Raji (cell line): ENCODE data around the gene GABRG3.

ENCODE experiments used
- POLR2A ChIP-seq: IDR thresholded peaks from 2 replicates; pipeline ENCODE4 v1.6.1; 2011; ENCODE audit warnings: low read depth, low read length, control low read depth; ENCODE audit not compliant: insufficient read depth

Gene GABRG3

GRCh38 chr15:27220199-27220598 is 249.2 kb downstream of the GABRG3 start:
- TF ChIP-seq POLR2A: no peak

DNA sequence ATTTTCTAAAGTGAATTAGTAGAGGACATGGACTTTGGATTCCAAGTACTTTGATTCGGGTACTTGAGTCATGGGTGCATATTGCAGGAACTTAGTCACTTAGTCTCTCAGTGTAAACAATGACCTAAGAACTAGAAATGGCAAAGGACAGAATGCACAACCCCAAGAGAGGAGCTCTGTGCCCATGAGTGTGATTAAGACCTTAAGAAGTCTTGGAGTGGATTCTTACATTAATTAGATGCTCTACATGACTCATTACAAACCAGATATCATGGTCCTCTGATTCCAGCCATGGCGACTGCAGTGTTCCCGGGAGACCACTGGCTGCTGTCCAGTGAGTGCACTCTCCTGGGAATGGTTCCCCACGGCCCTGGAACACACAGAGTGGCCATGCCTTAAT is 251.5 kb downstream of the GABRG3 start:
- no peak for TF ChIP-seq POLR2A

- TF ChIP-seq POLR2A: no peak
These were observed 252.2 kb downstream of the GABRG3 start for GRCh38 chr15:27223179-27223578.

DNA sequence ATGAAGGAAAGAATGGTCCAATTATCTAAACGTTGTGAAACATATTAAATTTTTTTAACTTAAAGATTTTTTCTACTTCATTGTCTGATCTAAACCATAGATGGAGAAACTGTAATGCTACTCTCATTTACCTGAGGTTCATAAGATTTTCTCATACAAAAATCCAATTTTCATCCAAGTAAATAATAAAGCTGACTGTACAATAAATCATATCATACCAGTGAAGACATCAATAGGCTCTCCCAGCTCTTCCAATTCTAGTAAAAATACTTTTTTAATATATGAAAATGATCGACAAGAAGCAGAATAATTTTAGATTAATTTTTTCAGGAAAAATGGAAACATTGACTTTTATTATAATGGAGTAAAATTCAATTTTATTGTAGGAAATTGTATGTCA is 260.8 kb downstream of the GABRG3 start:
- TF ChIP-seq POLR2A: no peak

- no peak for TF ChIP-seq POLR2A
These were observed 261.9 kb downstream of the GABRG3 start for GRCh38 chr15:27232876-27233275.

- no peak for TF ChIP-seq POLR2A
These were observed 263.6 kb downstream of the GABRG3 start for GRCh38 chr15:27234593-27234992.

DNA sequence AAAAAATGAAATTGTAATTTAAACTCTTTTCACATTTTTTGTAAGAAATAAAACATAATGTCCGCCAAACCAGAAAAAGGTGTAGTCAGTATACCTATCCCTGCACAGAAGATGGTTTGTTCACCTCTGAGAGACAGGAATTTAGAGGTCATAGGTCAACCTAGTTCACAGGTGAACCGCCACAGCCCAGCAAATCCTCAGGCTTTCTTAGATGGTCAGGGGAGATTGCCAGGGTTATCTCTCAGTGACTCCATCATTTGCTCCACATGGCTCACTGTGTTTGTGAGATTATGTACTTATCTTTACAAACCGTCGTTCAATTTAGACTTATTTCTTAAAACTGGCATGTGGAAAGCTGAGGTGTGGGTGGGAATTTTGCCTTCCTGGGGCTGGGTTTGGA is 264.2 kb downstream of the GABRG3 start:
- no peak for TF ChIP-seq POLR2A

- no peak for TF ChIP-seq POLR2A
These were observed 264.7 kb downstream of the GABRG3 start for GRCh38 chr15:27235681-27236080.

- TF ChIP-seq POLR2A: no peak
These were observed 266.4 kb downstream of the GABRG3 start for GRCh38 chr15:27237319-27237939.

DNA sequence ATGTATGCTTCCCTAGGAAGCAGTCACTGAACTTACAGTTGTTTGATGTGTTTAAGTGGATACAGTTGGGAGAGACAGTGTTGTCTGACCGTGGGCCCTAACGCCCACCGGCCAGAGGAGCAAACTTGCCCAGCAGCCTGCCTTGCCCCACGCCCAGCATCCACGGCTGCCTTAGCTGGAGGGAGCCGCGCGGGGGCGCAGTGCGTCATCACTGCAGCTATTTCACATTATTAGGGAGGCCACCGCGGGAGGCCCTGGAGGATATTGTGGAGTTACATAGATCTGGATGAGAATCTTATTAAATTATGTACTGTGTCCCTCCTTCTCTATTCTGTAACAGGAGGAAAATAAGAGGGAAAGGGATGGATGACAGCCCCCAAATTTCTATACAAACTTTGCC is 267.2 kb downstream of the GABRG3 start:
- no peak for TF ChIP-seq POLR2A

DNA sequence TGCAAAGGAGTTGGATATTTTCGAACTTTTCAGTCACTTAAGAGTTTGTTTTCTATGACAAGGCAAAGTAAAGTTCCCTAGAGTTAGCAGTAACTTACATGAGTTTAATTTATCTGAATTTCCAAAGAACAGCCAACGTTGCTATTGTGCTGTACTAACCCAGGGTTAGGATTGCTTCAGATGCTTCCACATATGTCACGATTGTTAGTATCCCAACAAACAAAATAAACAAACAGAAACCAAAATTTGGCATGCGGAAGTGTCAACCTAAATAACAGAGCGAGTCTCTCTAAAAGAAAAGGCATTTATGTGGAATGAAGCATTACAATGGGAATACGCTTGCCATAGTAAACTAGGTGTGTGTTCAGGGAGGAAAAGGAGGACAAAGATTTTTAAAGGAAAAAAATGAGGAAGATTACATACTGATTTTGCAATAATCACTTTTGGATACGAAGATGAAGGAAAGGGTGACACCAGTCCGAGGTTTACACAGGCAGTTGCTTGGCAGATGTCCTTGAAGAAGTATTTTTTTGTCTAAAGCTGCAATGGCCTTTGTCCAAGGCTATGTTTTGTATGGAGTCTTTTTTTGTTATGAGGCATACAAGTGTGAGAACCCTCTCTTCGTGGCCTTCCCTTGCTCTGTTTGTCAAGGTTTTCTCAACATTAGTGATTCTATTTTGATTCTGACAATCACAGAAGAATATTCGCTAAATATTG is 267.9 kb downstream of the GABRG3 start:
- TF ChIP-seq POLR2A: no peak

- TF ChIP-seq POLR2A: no peak
These were observed 271.0 kb downstream of the GABRG3 start for GRCh38 chr15:27241943-27242342.

DNA sequence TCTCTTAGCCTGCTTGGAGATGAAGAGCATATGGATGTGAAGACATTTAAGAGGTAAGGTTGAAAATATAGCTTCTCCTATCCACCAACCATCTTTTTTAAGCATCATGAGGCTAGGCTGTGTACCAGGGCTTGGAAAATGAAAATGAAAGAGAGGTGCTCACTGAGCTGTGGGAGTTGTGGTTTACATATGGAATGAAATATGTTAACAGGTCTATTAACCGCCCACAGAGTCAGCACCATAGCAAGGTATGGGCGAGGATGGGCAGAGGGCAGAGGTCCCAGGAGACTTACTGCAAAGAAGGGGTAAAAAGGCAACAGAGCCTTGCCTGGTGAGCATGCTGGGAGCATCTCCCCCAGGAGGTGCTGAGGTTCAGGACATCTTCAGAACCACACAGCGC is 273.1 kb downstream of the GABRG3 start:
- TF ChIP-seq POLR2A: no peak

DNA sequence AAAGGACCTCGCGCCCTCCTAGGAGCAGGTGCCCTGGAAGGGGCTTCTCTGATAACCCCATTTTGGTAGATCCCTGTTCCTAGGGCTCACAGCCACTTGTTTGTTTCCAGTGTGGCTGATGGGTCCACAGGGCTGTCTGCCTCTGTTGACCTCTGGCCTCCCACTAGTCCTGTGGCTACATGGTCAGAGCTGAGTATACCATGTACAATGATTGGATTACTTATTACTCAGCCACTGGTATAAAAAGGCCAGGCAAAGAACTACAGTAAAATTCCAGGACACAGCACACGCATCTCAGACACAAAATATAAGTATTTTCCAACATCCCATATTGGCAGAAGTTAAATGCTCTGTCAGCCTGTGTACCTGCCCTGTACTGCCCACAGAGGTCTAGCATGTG is 277.3 kb downstream of the GABRG3 start:
- no peak for TF ChIP-seq POLR2A

GRCh38 chr15:27249046-27249759 is 278.2 kb downstream of the GABRG3 start:
- TF ChIP-seq POLR2A: no peak

DNA sequence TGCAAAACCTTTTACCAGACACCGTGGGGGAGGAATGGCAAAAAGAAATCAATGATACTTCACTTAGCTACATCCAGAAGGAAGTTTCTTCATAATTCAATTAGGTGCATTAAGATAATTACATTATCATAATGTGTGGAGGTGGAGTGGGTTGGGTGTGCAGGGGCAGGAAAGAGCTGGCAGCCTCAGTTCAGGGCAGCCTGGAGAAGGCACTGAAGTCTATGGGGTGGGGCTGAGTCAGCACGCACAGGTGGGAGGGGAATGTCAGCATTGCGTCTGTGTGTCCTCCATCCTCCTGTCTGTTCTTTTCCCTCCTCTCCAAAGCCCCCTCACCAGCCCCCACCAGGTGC is 278.8 kb downstream of the GABRG3 start:
- TF ChIP-seq POLR2A: no peak
